ENCODE data around the gene STAT5A.

Gene STAT5A

DNA sequence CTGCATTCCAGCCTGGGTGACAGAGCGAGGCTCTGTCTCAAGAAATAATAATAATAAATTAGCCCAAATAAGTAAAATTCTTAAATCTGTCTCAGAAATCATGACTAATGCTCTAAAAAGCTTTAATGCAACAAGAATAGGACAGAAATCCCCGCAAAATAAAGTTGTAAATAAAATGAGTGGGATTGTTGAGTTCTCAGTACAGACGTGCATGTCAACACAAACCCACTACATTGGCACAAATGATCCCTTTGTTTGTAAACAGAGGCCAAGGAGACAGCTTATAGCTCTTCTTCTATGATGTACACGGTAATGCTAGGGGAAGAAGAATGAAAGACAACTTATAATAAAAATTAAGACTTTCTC is 18.1 kb upstream of the STAT5A start:
- DNase-seq = no peak

- peak; percentile 22 for DNase-seq
These were observed 17.7 kb upstream of the STAT5A start for GRCh38 chr17:42270596-42270995.

- DNase-seq = peak; percentile 19
These were observed 17.1 kb upstream of the STAT5A start for GRCh38 chr17:42271006-42271778.

DNA sequence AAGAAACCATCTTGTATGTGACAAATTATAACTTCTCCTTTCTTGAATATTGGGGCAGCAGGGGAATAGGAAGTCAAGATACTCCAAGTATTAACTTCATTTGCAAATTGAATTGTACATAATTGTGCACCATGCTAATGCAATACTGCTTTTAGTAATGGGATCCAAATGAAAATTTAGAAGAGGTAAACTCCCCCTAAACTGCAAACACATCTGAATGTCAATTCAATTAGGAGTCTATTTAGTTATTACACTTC is 16.6 kb upstream of the STAT5A start:
- DNase-seq = no peak

GRCh38 chr17:42272162-42272907 is 16.0 kb upstream of the STAT5A start:
- peak; percentile 16 for DNase-seq

- no peak for DNase-seq
These were observed 14.6 kb upstream of the STAT5A start for GRCh38 chr17:42273474-42274252.

DNA sequence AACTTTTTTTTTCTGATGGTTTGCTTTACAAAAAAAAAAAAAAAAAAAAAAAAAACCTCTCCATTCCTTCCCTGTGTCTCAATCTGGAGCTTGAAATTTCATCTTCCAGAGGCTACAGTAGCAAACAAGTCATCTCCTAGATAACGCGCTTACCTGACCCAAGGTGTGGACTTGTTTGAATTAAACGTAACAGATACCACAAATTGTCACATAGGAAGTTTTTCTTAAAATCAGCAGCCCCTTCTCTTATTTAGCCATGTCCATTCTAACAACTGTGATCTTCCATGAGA is 14.1 kb upstream of the STAT5A start:
- no peak for DNase-seq

- DNase-seq = peak; percentile 22
These were observed 13.3 kb upstream of the STAT5A start for GRCh38 chr17:42274812-42275526.

DNA sequence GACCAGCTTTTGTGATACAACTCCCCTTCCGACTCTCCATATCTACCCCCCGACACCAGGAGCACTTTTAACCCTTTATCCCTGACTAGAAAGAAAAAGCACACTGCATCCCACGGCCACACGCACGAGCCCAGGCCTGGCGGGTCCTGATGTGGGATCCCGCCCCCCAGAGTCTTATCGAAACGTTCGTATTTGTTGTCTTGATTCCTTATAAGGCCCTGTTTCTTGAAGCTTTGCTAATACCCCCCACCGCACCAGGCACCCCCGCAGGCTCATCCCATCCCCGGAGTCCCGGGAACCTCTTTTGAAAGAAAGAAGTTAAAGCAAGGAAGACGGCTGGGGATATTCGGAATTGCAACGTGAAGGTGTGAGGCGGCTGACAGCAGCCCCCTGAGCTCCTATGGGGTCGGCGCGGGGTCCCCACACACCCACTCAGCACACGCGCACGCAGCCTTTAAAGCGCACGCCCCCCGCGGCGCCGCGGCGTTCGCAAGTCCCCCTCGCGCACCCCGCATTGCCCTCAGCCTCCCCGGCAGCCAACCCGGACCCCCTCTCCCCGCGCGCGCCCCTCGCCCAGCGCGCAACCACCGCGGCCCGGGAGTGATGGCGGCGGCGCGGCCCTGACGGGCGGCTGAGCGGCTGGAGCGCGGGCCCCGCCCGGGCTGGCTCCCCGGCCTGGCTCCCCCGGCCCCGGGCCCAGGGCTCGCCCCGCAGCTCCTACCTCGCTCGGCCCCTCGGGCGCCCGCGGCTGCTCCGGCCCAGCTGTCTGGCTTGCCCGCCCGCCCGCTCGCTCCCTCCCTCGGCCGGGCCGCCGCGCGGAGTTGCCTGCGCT is 12.6 kb upstream of the STAT5A start:
- DNase-seq = peak; percentile 57

DNA sequence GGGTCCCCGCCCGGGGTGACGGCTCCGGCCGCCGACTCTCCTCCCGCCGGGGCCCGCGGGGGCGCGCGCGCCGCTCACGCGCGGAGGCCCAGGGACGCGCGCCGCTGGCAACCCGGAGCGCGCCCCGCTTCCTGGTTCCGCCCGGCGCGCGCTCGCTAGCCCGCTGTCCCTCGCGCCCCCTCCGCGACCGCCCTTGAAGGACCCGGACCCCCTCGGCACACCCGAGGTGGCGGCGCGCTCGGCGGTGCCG is 12.0 kb upstream of the STAT5A start, which contains the start of gene STAT5B:
STAT5B (minus strand) TSS at position 33 of the 250 bp plus-strand sequence. CDS start 44,264 bp downstream, outside the sequence.
- DNase-seq = peak; percentile 73

- peak; percentile 48 for DNase-seq
These were observed 11.5 kb upstream of the STAT5A start for GRCh38 chr17:42276609-42277341.

- no peak for DNase-seq
These were observed 11.0 kb upstream of the STAT5A start for GRCh38 chr17:42277342-42277712.

DNA sequence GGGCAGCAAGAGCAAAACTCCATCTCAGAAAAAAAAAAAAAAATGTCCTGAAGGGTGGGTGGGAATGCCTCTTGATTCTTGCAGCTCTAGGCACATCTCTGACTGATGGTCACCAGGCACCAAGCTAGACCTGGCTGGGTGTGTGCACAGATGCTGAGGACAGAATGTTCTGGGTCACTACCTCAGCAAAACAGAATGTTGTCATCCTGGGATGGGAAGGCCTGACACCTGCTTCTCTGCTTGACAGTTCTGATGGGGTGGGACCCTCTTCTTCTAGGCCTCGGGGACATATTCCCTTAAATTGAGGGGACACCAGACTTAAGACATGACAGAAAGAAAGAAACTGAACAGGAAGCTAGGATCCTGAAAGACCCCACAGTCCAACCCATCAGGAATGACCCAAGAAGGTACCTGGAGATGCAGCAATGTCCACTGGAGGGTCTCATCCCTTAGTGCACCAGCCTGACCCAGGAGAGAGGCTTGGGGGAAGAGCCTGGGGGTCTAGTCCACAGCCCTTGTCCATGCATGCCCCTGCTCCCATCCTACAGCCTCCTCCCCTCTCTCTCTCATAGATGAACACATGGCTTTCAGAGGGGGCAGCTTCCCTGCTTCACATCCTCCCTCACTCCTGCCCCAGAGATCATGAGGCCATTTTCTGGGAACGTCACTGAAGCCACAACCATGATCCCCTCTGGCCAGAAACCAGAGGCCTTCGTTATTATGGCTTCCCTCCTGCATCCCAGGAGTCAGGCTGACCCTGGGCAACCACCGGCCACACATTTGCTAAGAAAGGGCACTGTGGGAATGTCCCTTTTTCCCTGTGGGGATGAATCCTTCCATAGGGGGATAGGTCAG is 8.3 kb upstream of the STAT5A start:
- DNase-seq = peak; percentile 13

DNA sequence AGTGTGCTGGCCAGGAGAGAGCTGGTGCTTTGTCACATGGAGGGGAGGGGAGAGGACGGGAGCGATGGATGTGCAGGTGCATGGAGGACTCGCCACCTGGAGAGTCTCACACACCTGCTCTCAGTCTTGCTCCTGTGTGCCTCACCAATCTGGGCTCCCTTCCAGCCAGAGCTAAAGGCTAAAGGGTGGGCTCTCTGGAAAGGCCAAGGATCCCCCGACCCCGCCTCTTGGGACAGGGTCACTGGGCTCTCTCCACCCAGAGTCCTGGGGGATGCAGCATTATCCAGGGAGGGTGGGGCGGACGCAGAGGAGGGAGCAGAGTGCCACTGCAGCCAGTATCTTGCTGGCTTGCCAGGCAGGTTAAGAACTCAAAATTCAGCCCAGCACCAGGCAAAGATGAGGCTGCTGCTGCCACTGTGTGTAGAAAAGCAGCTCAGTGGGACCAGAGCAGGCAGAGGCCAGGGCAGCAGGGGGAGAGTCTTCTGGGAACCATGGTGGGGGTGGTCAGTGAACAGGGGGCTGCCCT is 6.7 kb upstream of the STAT5A start:
- DNase-seq = peak; percentile 20

- peak; percentile 19 for DNase-seq
These were observed 5.7 kb upstream of the STAT5A start for GRCh38 chr17:42282478-42283080.

DNA sequence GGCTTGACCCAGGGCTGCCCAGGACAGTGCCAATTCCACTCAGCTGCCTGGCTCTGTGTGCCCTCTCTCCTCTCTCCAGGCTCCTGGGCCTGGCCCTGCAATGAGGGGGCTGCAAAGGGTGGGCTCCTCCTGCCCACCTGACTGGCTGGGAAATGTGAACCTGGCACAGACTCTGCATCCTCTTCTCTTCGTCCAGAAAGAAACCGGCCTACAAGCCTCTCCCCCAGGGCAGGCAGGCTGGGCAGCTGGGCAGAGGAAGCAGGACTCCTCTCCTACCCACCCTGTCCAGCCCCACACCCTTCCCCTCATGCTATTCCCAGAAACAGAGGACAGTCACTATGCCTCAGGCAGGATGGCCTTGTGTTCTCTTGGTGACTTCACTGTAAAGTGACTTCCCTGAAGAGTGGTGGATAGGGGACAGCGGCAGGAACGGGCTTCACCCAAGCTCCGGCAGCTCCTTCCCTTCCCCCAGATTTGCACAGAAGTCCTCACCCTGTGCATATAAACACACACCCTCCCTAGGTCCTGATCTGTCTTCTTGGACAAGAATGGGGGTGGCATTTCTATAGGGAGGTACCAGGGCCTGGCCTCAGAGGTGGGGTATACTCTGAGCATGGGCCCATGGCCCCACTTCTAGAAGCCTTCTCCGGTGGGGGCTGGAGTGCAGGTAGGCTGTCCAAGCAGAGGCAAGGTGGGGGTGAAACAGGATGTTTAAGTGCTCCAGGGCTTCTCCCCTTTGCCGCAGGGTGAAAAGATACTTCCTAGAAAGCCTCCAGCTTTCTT is 4.9 kb upstream of the STAT5A start:
- DNase-seq = peak; percentile 20

DNA sequence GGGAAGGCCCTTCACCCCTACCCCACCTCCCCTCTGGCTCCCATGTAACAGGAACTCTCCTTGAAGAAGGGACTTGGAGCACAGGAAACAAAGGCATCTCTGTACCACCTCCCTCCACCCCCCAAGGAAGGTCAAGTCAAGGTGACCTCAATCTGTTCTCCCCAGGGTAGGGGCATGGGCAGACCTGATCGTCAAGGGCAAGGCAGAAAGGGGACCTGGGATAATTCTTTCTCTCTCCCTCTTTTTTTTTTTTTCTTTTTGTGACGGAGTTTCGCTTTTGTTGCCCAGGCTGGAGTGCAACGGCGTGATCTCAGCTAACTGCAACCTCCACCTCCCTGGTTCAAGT is 4.3 kb upstream of the STAT5A start:
- peak; percentile 23 for DNase-seq

GRCh38 chr17:42284566-42284965 is 3.7 kb upstream of the STAT5A start:
- peak; percentile 17 for DNase-seq

GRCh38 chr17:42285346-42286050 is 2.8 kb upstream of the STAT5A start:
- DNase-seq = peak; percentile 19
